ENCODE measurements around the gene PTPRD.

Gene PTPRD

GRCh38 chr9:9625248-9625647 lies 987.6 kb downstream of the PTPRD start:
- peak; percentile 39 for DNase-seq (ENCODE audit: low read depth)
- TF ChIP-seq CTCF (IDR thresholded peaks at IDR 0.05; ENCODE audit: insufficient read depth, low read depth, low read length, missing control alignments) = no peak
- H3K4me3 ChIP-seq (ENCODE audit: low read depth, low read length) = no peak overlapping the region

- H3K4me3 ChIP-seq (ENCODE audit: low read depth, low read length) = no peak overlapping the region
These were observed 989.3 kb downstream of the PTPRD start for GRCh38 chr9:9623506-9623905.

GRCh38 chr9:9621355-9621940 lies 991.4 kb downstream of the PTPRD start:
- no peak for TF ChIP-seq CTCF (IDR thresholded peaks at IDR 0.05; ENCODE audit: insufficient read depth, low read depth, low read length, missing control alignments)
- no peak overlapping the region for H3K4me3 ChIP-seq (ENCODE audit: low read depth, low read length)

More at GRCh38 chr9:9623506-9623905, 989.3 kb downstream of the PTPRD start:
- DNase-seq (ENCODE audit: low read depth) = no peak
- no peak for TF ChIP-seq CTCF (IDR thresholded peaks at IDR 0.05; ENCODE audit: insufficient read depth, low read depth, low read length, missing control alignments)

GRCh38 chr9:9620736-9621135 lies 992.1 kb downstream of the PTPRD start:
- DNase-seq (ENCODE audit: low read depth) = no peak
- H3K4me3 ChIP-seq (ENCODE audit: low read depth, low read length) = no peak overlapping the region
- TF ChIP-seq CTCF (IDR thresholded peaks at IDR 0.05; ENCODE audit: insufficient read depth, low read depth, low read length, missing control alignments) = no peak

More at GRCh38 chr9:9621355-9621940, 991.4 kb downstream of the PTPRD start:
- no peak for DNase-seq (ENCODE audit: low read depth)

- DNase-seq (ENCODE audit: low read depth) = peak; percentile 12
- H3K4me3 ChIP-seq (ENCODE audit: low read depth, low read length) = no peak overlapping the region
- TF ChIP-seq CTCF (IDR thresholded peaks at IDR 0.05; ENCODE audit: insufficient read depth, low read depth, low read length, missing control alignments) = no peak
These were observed 997.7 kb downstream of the PTPRD start for GRCh38 chr9:9615086-9615485.

- no peak overlapping the region for H3K4me3 ChIP-seq (ENCODE audit: low read depth, low read length)
- DNase-seq (ENCODE audit: low read depth) = no peak
- no peak for TF ChIP-seq CTCF (IDR thresholded peaks at IDR 0.05; ENCODE audit: insufficient read depth, low read depth, low read length, missing control alignments)
These were observed 998.2 kb downstream of the PTPRD start for GRCh38 chr9:9614607-9615006.

- H3K4me3 ChIP-seq (ENCODE audit: low read depth, low read length) = no peak overlapping the region
- DNase-seq (ENCODE audit: low read depth) = peak; percentile 24
- no peak for TF ChIP-seq CTCF (IDR thresholded peaks at IDR 0.05; ENCODE audit: insufficient read depth, low read depth, low read length, missing control alignments)
These were observed 1000.0 kb downstream of the PTPRD start for GRCh38 chr9:9612755-9613154.
